DND-41 (cell line): ENCODE results near the gene HOXB8.

Source experiments
- CTCF ChIP-seq: IDR thresholded peaks from 2 replicates; pipeline ENCODE4 v1.5.1; 2012; ENCODE audit warnings: borderline replicate concordance, low read length, moderate library complexity, mild to moderate bottlenecking; ENCODE audit not compliant: poor library complexity, severe bottlenecking; ENCODE audit errors: extremely low read depth
- EZH2 ChIP-seq: IDR thresholded peaks from 3 replicates; pipeline ENCODE4 v1.6.1; 2012; ENCODE audit warnings: borderline replicate concordance, low read depth, mild to moderate bottlenecking, moderate library complexity, low read length, inconsistent platforms; ENCODE audit not compliant: severe bottlenecking

- TF ChIP-seq EZH2, result no peak
- TF ChIP-seq CTCF, result no peak
These were observed 20.4 kb downstream of the HOXB8 start for GRCh38 chr17:48594538-48595277.
